OCI-LY7 (cell line): ENCODE measurements around the gene WDR74. TPM values are rescaled to one million over a fixed set of nuclear protein-coding genes. Genes with fewer than 3 reads are reported as not detected.

Experiments
- BruUV-seq: library from RNA; stranded (reverse); fragments of 400-500 nt; replicated peaks from 2 replicates; lab custom pipeline; 2021; lab: Mats Ljungman, UMichigan
- CTCF ChIA-PET: fragments of 300-600 bp; sonication (Branson Sonifier 250); formaldehyde crosslinking; loops from one replicate; lab custom pipeline; 2022; ENCODE audit warnings: antibody characterized with exemption; ENCODE audit not compliant: unreplicated experiment; lab: Charles Lee
- POLR2A ChIA-PET: fragments of 300-600 bp; sonication (Branson Sonifier 250); formaldehyde crosslinking; loops from one replicate; lab custom pipeline; 2022; ENCODE audit warnings: antibody characterized with exemption; lab: Charles Lee
- DNase-seq: peaks from one replicate; pipeline ENCODE4 v3.0.0-alpha.2; 2015; ENCODE audit warnings: low spot score
- H2AFZ ChIP-seq: fragments of 200-600 bp; sonication (generic), shearing (Covaris generic); 2 replicates; pipeline ENCODE4 v1.6.1; 2014; ENCODE audit warnings: mild to moderate bottlenecking, antibody characterized with exemption, low read length, moderate library complexity
- H3K27ac ChIP-seq: fragments of 200-600 bp; sonication (generic); 2 replicates; pipeline ENCODE4 v1.5.1; 2014; ENCODE audit warnings: mixed run types, low read depth, mild to moderate bottlenecking, moderate library complexity, low read length, inconsistent platforms; ENCODE audit not compliant: poor library complexity, severe bottlenecking
- H3K36me3 ChIP-seq: fragments of 200-600 bp; sonication (generic); 2 replicates; pipeline ENCODE4 v1.6.1; 2014; ENCODE audit warnings: mild to moderate bottlenecking, antibody characterized with exemption, low read length, moderate library complexity, mixed read lengths; ENCODE audit not compliant: insufficient read depth
- H3K4me1 ChIP-seq: fragments of 200-600 bp; sonication (generic); 2 replicates; pipeline ENCODE4 v1.5.1; 2014; ENCODE audit warnings: mild to moderate bottlenecking, low read length; ENCODE audit not compliant: insufficient read depth, poor library complexity, severe bottlenecking
- H3K4me2 ChIP-seq: fragments of 200-600 bp; sonication (generic); 2 replicates; pipeline ENCODE4 v1.6.1; 2014; ENCODE audit warnings: mild to moderate bottlenecking, low read length
- H3K4me3 ChIP-seq: fragments of 200-600 bp; sonication (generic); 2 replicates; pipeline ENCODE4 v1.5.1; 2014; ENCODE audit warnings: mild to moderate bottlenecking, low read depth, low read length; ENCODE audit not compliant: poor library complexity, severe bottlenecking
- H3K79me2 ChIP-seq: fragments of 200-600 bp; sonication (generic); 2 replicates; pipeline ENCODE4 v1.6.1; 2016; ENCODE audit warnings: low read depth, mild to moderate bottlenecking, low read length, moderate library complexity, mixed read lengths; ENCODE audit not compliant: insufficient read depth
- H3K9me2 ChIP-seq: fragments of 200-600 bp; sonication (generic); 2 replicates; pipeline ENCODE4 v1.6.1; 2016; ENCODE audit warnings: mild to moderate bottlenecking, low read length, mixed read lengths; ENCODE audit not compliant: insufficient read depth
- H3K9me3 ChIP-seq: fragments of 200-600 bp; sonication (generic); 2 replicates; pipeline ENCODE4 v1.6.1; 2014; ENCODE audit warnings: mild to moderate bottlenecking, mixed run types, low read length, mixed read lengths
- H4K20me1 ChIP-seq: fragments of 200-600 bp; sonication (generic); 2 replicates; pipeline ENCODE4 v1.6.1; 2014; ENCODE audit warnings: mild to moderate bottlenecking, antibody characterized with exemption, low read length, moderate library complexity, mixed read lengths; ENCODE audit not compliant: insufficient read depth
- CTCF ChIP-seq: fragments of 200-600 bp; sonication (generic); conservative IDR thresholded peaks from 2 replicates; pipeline ENCODE4 v1.5.1; 2014; ENCODE audit warnings: mild to moderate bottlenecking, antibody characterized with exemption, low read length, moderate library complexity, mixed read lengths
- EZH2phosphoT487 ChIP-seq: fragments of 200-600 bp; sonication (generic); IDR thresholded peaks from 2 replicates; pipeline ENCODE4 v1.6.1; 2018; ENCODE audit warnings: low read depth, borderline replicate concordance, mild to moderate bottlenecking, mixed run types, antibody characterized with exemption, low read length, moderate library complexity, mixed read lengths
- intact Hi-C: fragments of 100-400 bp; cut with micrococcal nuclease; formaldehyde crosslinking; loops from one replicate; pipeline ENCODE4 v1.10.0; 2022; ENCODE audit not compliant: unreplicated experiment
- total RNA-seq, 2 experiments: library from RNA; depleted of rRNA in 1 of 2; stranded (reverse); fragments of >200 nt in 1 of 2; shearing (Covaris generic) in 1 of 2; gene quantifications; 2 replicates each; pipeline ENCODE4 v1.2.3, GENCODE V29; 2014 to 2022

The WDR74 gene
- total RNA-seq, 2 experiments from 2014 or later: 98.4 to 139 TPM

GRCh38 chr11:62804310-62805075, 34.9 kb downstream of the WDR74 start:
- H4K20me1 ChIP-seq: peaks cover 8% of the 10 kb centered on the region; the same call in 1 of the 2 replicates
- H3K9me3 ChIP-seq: no peaks in the 10 kb centered on the region
- peak overlapping the region; percentile 89 for H3K4me3 ChIP-seq
- DNase-seq: peak; percentile 44
- TSS peak; percentile 79 for BruUV-seq
- TF ChIP-seq CTCF (no peak), EZH2phosphoT487 (no peak)
- ChIA-PET POLR2A (interaction anchor here (1.0 to 1.4 kb wide), 5 partner anchors 10 to 77 kb away, joined by 3 to 5 read pairs (median 3); partner anchors contain the start of gene HNRNPUL2), CTCF (no interaction called here)
- H3K36me3 ChIP-seq: peaks cover 40% of the 10 kb centered on the region
- H3K79me2 ChIP-seq: peaks cover 23% of the 10 kb centered on the region
- peak overlapping the region; percentile 77 for H3K27ac ChIP-seq
- intact Hi-C loops: loop anchor here (1.0 to 2.0 kb wide), 3 partner anchors 18 to 58 kb away; partner anchors contain the start of genes TMEM179B and WDR74
- H3K4me1 ChIP-seq: peaks cover 31% of the 10 kb centered on the region
- H3K9me2 ChIP-seq: no peaks in the 10 kb centered on the region
- H3K4me2 ChIP-seq: peak overlapping the region; percentile 98
- no peak overlapping the region for H2AFZ ChIP-seq

- no TSS peak for BruUV-seq
- peaks cover 73% of the 10 kb centered on the region for H3K36me3 ChIP-seq
- no peak overlapping the region for H3K4me2 ChIP-seq
- no peak for DNase-seq
- H3K79me2 ChIP-seq: peaks cover 20% of the 10 kb centered on the region
- H4K20me1 ChIP-seq: peaks cover 8% of the 10 kb centered on the region; the same call in 1 of the 2 replicates
- POLR2A ChIA-PET: no interaction called here
- H3K4me3 ChIP-seq: no peak overlapping the region
- no peaks in the 10 kb centered on the region for H3K9me2 ChIP-seq
- TF ChIP-seq EZH2phosphoT487: no peak
- no peak for TF ChIP-seq CTCF
- intact Hi-C loops: no loop called here
- H3K27ac ChIP-seq: no peak overlapping the region
- no peaks in the 10 kb centered on the region for H3K9me3 ChIP-seq
- CTCF ChIA-PET: no interaction called here
- peaks cover 9% of the 10 kb centered on the region for H3K4me1 ChIP-seq
- no peak overlapping the region for H2AFZ ChIP-seq
Measured at GRCh38 chr11:62801071-62801470, 38.3 kb downstream of the WDR74 start.

DNA sequence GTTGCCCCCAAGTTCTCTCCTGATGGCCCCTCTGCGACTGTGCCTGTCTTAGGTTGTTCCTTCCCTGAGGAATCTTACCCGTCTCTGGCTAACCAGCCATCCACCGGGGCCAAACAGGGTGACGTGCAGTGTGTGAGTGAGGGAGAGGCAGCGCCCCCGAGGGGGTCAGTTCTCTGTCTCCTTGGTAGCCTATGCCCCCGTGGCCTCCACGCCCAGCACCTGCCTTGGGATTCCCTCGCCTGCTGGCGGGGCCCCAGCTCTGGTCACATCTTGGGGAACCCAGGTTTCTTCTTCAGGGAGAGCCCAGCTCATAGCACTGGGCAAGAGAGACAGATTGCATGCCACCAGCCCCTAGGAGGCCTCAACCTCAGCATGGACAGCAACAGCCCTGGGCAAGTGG, 39.9 kb downstream of the WDR74 start:
- intact Hi-C loops: no loop called here
- Histone ChIP-seq H3K4me2 (no peak overlapping the region), H3K4me1 (peaks cover 7% of the 10 kb centered on the region), H2AFZ (no peak overlapping the region), H3K36me3 (peaks cover 89% of the 10 kb centered on the region), H3K9me2 (no peaks in the 10 kb centered on the region), H3K4me3 (no peak overlapping the region), H3K79me2 (peaks cover 14% of the 10 kb centered on the region), H3K27ac (no peak overlapping the region), H3K9me3 (no peaks in the 10 kb centered on the region), H4K20me1 (peaks cover 5% of the 10 kb centered on the region; the same call in 1 of the 2 replicates)
- TF ChIP-seq EZH2phosphoT487: no peak
- TF ChIP-seq CTCF: no peak
- BruUV-seq: no TSS peak
- CTCF ChIA-PET: no interaction called here
- POLR2A ChIA-PET: no interaction called here
- no peak for DNase-seq
